GM23338 (cell line): ENCODE results near the gene CAPN10. TPM values are rescaled to one million over a fixed set of nuclear protein-coding genes. Genes with fewer than 3 reads are reported as not detected.

ENCODE experiments used
- ATAC-seq: fragments of 200-7000 bp; cut with Tn5 transposase; 3 replicates; pipeline ENCODE4 v1.9.1; 2020
- DNase-seq: peaks from one replicate; pipeline ENCODE4 v3.0.0-alpha.2; 2015; ENCODE audit warnings: low spot score
- H2AFZ ChIP-seq: fragments of 200-600 bp; sonication (generic); 2 replicates; pipeline ENCODE4 v1.8.0; 2016; ENCODE audit warnings: antibody characterized with exemption, mild to moderate bottlenecking, moderate library complexity
- H3F3A ChIP-seq: fragments of 200-600 bp; sonication (generic); replicated peaks from 2 replicates; pipeline ENCODE4 v1.8.0; 2017; ENCODE audit warnings: antibody characterized with exemption, mixed run types, low read depth
- H3K27ac ChIP-seq: fragments of 200-600 bp; sonication (generic); 2 replicates; pipeline ENCODE4 v1.6.1; 2016; ENCODE audit warnings: low read depth
- H3K27me3 ChIP-seq: fragments of 200-600 bp; sonication (generic); 2 replicates; pipeline ENCODE4 v1.8.0; 2016; ENCODE audit warnings: mild to moderate bottlenecking, mixed run types, moderate library complexity; ENCODE audit not compliant: insufficient read depth
- H3K36me3 ChIP-seq: fragments of 200-600 bp; sonication (generic); 2 replicates; pipeline ENCODE4 v1.8.0; 2016; ENCODE audit warnings: mild to moderate bottlenecking; ENCODE audit not compliant: insufficient read depth
- H3K4me1 ChIP-seq: fragments of 200-600 bp; sonication (generic); 2 replicates; pipeline ENCODE4 v1.8.0; 2016; ENCODE audit warnings: mild to moderate bottlenecking, moderate library complexity; ENCODE audit not compliant: insufficient read depth
- H3K4me2 ChIP-seq: fragments of 200-600 bp; sonication (generic); 2 replicates; pipeline ENCODE4 v1.7.1; 2017; ENCODE audit warnings: mixed run types
- H3K4me3 ChIP-seq: fragments of 200-600 bp; sonication (generic); 2 replicates; pipeline ENCODE4 v1.6.1; 2016; ENCODE audit warnings: mixed run types
- H3K79me2 ChIP-seq: fragments of 200-600 bp; sonication (generic); replicated peaks from 2 replicates; pipeline ENCODE4 v1.8.0; 2017; ENCODE audit warnings: mild to moderate bottlenecking; ENCODE audit not compliant: insufficient read depth
- H3K9me2 ChIP-seq: fragments of 200-600 bp; sonication (generic); 2 replicates; pipeline ENCODE4 v1.8.0; 2017; ENCODE audit not compliant: insufficient read depth
- H4K20me1 ChIP-seq: fragments of 200-600 bp; sonication (generic); replicated peaks from 2 replicates; pipeline ENCODE4 v1.8.0; 2017; ENCODE audit warnings: mild to moderate bottlenecking; ENCODE audit not compliant: insufficient read depth
- H3K27ac Mint-ChIP-seq: 2 replicates; pipeline ENCODE4 v1.8.0; 2020; ENCODE audit warnings: inconsistent platforms, mild to moderate bottlenecking, moderate library complexity, mixed read lengths
- H3K27me3 Mint-ChIP-seq: 3 replicates; pipeline ENCODE4 v1.8.0; 2022; ENCODE audit warnings: low read depth, mild to moderate bottlenecking, moderate library complexity, mixed read lengths, inconsistent platforms; ENCODE audit not compliant: insufficient read depth, poor library complexity
- H3K36me3 Mint-ChIP-seq: 3 replicates; pipeline ENCODE4 v1.8.0; 2021; ENCODE audit warnings: low read depth, mild to moderate bottlenecking, inconsistent platforms, moderate library complexity, mixed read lengths
- H3K4me1 Mint-ChIP-seq: 3 replicates; pipeline ENCODE4 v1.8.0; 2020; ENCODE audit warnings: mild to moderate bottlenecking, inconsistent platforms, mixed read lengths
- H3K4me3 Mint-ChIP-seq: 3 replicates; pipeline ENCODE4 v1.8.0; 2021; ENCODE audit warnings: moderate library complexity, mild to moderate bottlenecking, inconsistent platforms, mixed read lengths
- H3K9me3 Mint-ChIP-seq: 3 replicates; pipeline ENCODE4 v1.8.0; 2020; ENCODE audit warnings: moderate library complexity, mild to moderate bottlenecking, inconsistent platforms, mixed read lengths
- CREB1 ChIP-seq: fragments of 250-450 bp; sonication (Bioruptor Pico); IDR thresholded peaks from 2 replicates; pipeline ENCODE4 v1.5.0; 2020; ENCODE audit warnings: low read depth, mild to moderate bottlenecking, moderate library complexity
- EZH2phosphoT487 ChIP-seq: fragments of 200-600 bp; sonication (generic); IDR thresholded peaks from one replicate; pipeline ENCODE4 v1.8.1; 2018; ENCODE audit warnings: antibody characterized with exemption; ENCODE audit not compliant: unreplicated experiment
- STAT1 ChIP-seq: IDR thresholded peaks from one replicate; pipeline ENCODE4 v1.6.1; 2016; ENCODE audit warnings: antibody characterized with exemption; ENCODE audit not compliant: unreplicated experiment
- ZNF114 ChIP-seq: fragments of 250-450 bp; sonication (Bioruptor Pico); IDR thresholded peaks from 2 replicates; pipeline ENCODE4 v1.5.0; 2020; ENCODE audit warnings: mild to moderate bottlenecking, moderate library complexity
- ZNF331 ChIP-seq: fragments of 250-450 bp; sonication (Bioruptor Pico); IDR thresholded peaks from 2 replicates; pipeline ENCODE4 v1.5.0; 2020; ENCODE audit warnings: low read depth, mild to moderate bottlenecking, moderate library complexity
- polyA plus RNA-seq: library from polyadenylated mRNA; unstranded; fragments of >200 nt; fragmentation: Nextera tagmentation; extraction: Ambion mirVana; gene quantifications from 2 replicates; pipeline ENCODE4 v1.2.1, GENCODE V29; 2016
- total RNA-seq: library from RNA; depleted of rRNA; stranded (reverse); fragments of >200 nt; shearing (Covaris generic); gene quantifications from 2 replicates; pipeline ENCODE4 v1.2.3, GENCODE V29; 2014
- TF ChIP-seq, protein P1 (sequence below): fragments of 250-450 bp; sonication (Bioruptor Pico); IDR thresholded peaks from 2 replicates; pipeline ENCODE4 v1.5.0; 2020; ENCODE audit warnings: mild to moderate bottlenecking, moderate library complexity

CAPN10 gene
- total and polyA plus RNA-seq, 2 experiments from 2014 or later, result 30.2 to 59.8 TPM

DNA sequence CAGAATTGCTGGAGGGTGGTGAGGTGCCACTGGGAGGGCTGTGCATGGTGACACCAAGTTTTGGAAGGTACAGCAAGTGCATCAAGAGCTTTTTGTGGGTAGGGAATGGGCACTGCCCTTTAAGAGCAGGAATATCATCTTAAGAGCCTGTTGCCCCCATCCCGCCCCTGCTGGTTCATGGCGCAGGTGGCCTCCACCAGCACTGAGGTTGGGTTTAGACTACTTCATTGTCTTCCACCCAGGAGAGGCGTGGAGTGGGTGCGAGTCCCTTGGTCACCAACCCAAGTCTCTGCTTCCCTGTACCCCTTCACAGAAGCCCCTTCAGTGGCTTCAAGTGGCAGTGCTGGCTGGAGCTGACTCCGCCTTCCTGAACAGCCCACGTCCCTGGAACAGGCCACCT lies 10.5 kb upstream of the CAPN10 start:
- H3K4me2 ChIP-seq, result no peak overlapping the region
- H3K36me3 ChIP-seq, result no peaks in the 10 kb centered on the region
- TF ChIP-seq ZNF114 (CRISPR knock-in tag) (no peak), STAT1 (no peak), EZH2phosphoT487 (no peak), CREB1 (CRISPR knock-in tag) (no peak)
- TF ChIP-seq, protein P1, sequence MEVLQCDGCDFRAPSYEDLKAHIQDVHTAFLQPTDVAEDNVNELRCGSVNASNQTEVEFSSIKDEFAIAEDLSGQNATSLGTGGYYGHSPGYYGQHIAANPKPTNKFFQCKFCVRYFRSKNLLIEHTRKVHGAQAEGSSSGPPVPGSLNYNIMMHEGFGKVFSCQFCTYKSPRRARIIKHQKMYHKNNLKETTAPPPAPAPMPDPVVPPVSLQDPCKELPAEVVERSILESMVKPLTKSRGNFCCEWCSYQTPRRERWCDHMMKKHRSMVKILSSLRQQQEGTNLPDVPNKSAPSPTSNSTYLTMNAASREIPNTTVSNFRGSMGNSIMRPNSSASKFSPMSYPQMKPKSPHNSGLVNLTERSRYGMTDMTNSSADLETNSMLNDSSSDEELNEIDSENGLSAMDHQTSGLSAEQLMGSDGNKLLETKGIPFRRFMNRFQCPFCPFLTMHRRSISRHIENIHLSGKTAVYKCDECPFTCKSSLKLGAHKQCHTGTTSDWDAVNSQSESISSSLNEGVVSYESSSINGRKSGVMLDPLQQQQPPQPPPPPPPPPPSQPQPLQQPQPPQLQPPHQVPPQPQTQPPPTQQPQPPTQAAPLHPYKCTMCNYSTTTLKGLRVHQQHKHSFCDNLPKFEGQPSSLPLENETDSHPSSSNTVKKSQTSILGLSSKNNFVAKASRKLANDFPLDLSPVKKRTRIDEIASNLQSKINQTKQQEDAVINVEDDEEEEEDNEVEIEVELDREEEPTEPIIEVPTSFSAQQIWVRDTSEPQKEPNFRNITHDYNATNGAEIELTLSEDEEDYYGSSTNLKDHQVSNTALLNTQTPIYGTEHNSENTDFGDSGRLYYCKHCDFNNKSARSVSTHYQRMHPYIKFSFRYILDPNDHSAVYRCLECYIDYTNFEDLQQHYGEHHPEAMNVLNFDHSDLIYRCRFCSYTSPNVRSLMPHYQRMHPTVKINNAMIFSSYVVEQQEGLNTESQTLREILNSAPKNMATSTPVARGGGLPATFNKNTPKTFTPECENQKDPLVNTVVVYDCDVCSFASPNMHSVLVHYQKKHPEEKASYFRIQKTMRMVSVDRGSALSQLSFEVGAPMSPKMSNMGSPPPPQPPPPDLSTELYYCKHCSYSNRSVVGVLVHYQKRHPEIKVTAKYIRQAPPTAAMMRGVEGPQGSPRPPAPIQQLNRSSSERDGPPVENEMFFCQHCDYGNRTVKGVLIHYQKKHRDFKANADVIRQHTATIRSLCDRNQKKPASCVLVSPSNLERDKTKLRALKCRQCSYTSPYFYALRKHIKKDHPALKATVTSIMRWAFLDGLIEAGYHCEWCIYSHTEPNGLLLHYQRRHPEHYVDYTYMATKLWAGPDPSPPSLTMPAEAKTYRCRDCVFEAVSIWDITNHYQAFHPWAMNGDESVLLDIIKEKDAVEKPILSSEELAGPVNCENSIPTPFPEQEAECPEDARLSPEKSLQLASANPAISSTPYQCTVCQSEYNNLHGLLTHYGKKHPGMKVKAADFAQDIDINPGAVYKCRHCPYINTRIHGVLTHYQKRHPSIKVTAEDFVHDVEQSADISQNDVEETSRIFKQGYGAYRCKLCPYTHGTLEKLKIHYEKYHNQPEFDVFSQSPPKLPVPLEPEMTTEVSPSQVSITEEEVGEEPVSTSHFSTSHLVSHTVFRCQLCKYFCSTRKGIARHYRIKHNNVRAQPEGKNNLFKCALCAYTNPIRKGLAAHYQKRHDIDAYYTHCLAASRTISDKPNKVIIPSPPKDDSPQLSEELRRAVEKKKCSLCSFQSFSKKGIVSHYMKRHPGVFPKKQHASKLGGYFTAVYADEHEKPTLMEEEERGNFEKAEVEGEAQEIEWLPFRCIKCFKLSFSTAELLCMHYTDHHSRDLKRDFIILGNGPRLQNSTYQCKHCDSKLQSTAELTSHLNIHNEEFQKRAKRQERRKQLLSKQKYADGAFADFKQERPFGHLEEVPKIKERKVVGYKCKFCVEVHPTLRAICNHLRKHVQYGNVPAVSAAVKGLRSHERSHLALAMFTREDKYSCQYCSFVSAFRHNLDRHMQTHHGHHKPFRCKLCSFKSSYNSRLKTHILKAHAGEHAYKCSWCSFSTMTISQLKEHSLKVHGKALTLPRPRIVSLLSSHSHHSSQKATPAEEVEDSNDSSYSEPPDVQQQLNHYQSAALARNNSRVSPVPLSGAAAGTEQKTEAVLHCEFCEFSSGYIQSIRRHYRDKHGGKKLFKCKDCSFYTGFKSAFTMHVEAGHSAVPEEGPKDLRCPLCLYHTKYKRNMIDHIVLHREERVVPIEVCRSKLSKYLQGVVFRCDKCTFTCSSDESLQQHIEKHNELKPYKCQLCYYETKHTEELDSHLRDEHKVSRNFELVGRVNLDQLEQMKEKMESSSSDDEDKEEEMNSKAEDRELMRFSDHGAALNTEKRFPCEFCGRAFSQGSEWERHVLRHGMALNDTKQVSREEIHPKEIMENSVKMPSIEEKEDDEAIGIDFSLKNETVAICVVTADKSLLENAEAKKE (CRISPR knock-in tag), result no peak
- H3K27ac ChIP-seq, result no peak overlapping the region
- H3K27me3 ChIP-seq, result no peaks in the 10 kb centered on the region
- no peak overlapping the region for H3K4me3 ChIP-seq
- no peaks in the 10 kb centered on the region for H3K9me2 ChIP-seq
- no peak overlapping the region for H2AFZ ChIP-seq
- no peak for DNase-seq
- no peak for ATAC-seq
- Mint-ChIP-seq H3K27me3 (peaks cover 18% of the 10 kb centered on the region), H3K36me3 (no peaks in the 10 kb centered on the region), H3K4me3 (no peak overlapping the region), H3K4me1 (peaks cover 10% of the 10 kb centered on the region), H3K9me3 (no peaks in the 10 kb centered on the region), H3K27ac (no peak overlapping the region)
- H3K79me2 ChIP-seq, result peaks cover 4% of the 10 kb centered on the region; the same call in 1 of the 2 replicates
- peaks cover 12% of the 10 kb centered on the region for H4K20me1 ChIP-seq
- H3F3A ChIP-seq, result 0 out of 2 replicates have a peak, but pooled peaks cover 2% of the 10 kb centered on the region
- H3K4me1 ChIP-seq, result no peaks in the 10 kb centered on the region

DNA sequence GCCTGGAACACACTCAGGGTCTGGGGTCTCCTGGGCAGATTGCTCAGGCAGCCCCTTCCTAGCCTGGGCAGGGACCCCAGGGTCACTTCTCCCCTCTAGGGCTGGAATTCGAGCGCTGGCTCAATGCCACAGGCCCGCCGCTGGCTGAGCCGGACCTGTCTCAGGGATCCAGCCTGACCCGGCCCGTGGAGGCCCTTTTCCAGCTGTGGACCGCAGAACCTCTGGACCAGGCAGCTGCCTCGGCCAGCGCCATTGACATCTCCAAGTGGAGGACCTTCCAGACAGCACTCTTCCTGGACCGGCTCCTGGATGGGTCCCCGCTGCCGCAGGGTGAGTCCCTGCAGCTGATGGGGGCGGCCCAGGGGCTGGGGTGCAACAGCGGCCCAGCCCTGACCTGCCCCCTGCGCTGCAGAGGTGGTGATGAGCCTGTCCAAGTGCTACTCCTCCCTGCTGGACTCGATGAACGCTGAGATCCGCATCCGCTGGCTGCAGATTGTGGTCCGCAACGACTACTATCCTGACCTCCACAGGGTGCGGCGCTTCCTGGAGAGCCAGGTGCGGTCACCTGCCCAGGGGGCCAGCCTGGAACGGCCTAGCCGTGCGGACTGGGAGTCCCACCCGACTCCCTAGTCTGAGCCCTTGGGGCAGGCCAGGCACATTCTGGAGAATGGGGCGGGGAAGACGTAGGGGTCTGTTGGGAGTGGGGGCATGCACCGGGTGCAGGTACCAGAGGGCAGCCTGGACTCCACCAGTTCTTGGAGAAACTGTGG lies 9.9 kb upstream of the CAPN10 start:
- H3K27ac Mint-ChIP-seq, result no peak overlapping the region
- ATAC-seq, result no peak
- H3F3A ChIP-seq, result 0 out of 2 replicates have a peak, but pooled peaks cover 2% of the 10 kb centered on the region
- no peak for TF ChIP-seq ZNF331 (CRISPR knock-in tag)

More for the DNA sequence above, 9.9 kb upstream of the CAPN10 start:
- Mint-ChIP-seq H3K4me3 (no peak overlapping the region), H3K36me3 (no peaks in the 10 kb centered on the region), H3K27me3 (peaks cover 14% of the 10 kb centered on the region), H3K9me3 (no peaks in the 10 kb centered on the region), H3K4me1 (peaks cover 10% of the 10 kb centered on the region)
- DNase-seq, result no peak
- Histone ChIP-seq H3K36me3 (no peaks in the 10 kb centered on the region), H3K4me2 (no peak overlapping the region), H3K4me3 (no peak overlapping the region), H3K9me2 (no peaks in the 10 kb centered on the region), H3K79me2 (peaks cover 7% of the 10 kb centered on the region; the same call in 1 of the 2 replicates), H3K27ac (no peak overlapping the region), H4K20me1 (peaks cover 14% of the 10 kb centered on the region), H2AFZ (no peak overlapping the region), H3K27me3 (no peaks in the 10 kb centered on the region), H3K4me1 (no peaks in the 10 kb centered on the region)
